ENCODE data around the gene RNU4-1. TPM values are rescaled to one million over a fixed set of nuclear protein-coding genes. Genes with fewer than 3 reads are reported as not detected.

The RNU4-1 gene
- total and polyA plus RNA-seq, 4 donors = 1,718 to 2,225 TPM; not detected in 2

GRCh38 chr12:120331390-120331789 lies 38.4 kb upstream of the RNU4-1 start:
- no peak overlapping the region for H3K27ac ChIP-seq (ENCODE audit: low read depth in 1 of 2, low read length in 2 of 2)
- no peak for ATAC-seq (ENCODE audit: low FRiP score)
- no peaks in the 10 kb centered on the region for H3K36me3 ChIP-seq (ENCODE audit: control insufficient read depth in 1 of 2, insufficient read depth in 2 of 2, low read length in 1 of 2)
- no peaks in the 10 kb centered on the region for H3K27me3 ChIP-seq (ENCODE audit: control insufficient read depth in 1 of 2, insufficient read depth in 2 of 2, low read length in 1 of 2)
- intact Hi-C loops (cut with DNase I) = loop anchor here in 1 of 2 donors (10.0 kb wide), 1 partner anchor 783 kb away; no protein-coding TSS in a partner anchor
- H3K4me1 ChIP-seq (ENCODE audit: control insufficient read depth in 1 of 2, insufficient read depth in 2 of 2, low read length in 2 of 2) = no peaks in the 10 kb centered on the region
- DNase-seq = no peak
- H3K4me3 ChIP-seq (ENCODE audit: low read length in 2 of 2) = no peak overlapping the region
- no peaks in the 10 kb centered on the region for H3K9me3 ChIP-seq (ENCODE audit: control insufficient read depth, low read length)
- 8 to 17% methylated on average over 3 of the region's 3 CpGs for WGBS, 2 donors

- WGBS, 2 donors = 87 to 95% methylated on average over 4 of the region's 4 CpGs
- intact Hi-C loops (cut with DNase I) = loop anchor here (5.0 to 10.0 kb wide), 2 partner anchors 104 to 107 kb away; partner anchors contain the start of gene COX6A1 (in 1 of the 2)
- no peaks in the 10 kb centered on the region for H3K27me3 ChIP-seq (ENCODE audit: control insufficient read depth in 1 of 2, insufficient read depth in 2 of 2, low read length in 1 of 2)
- DNase-seq = no peak
- H3K4me3 ChIP-seq (ENCODE audit: low read length in 2 of 2) = no peak overlapping the region
- no peak overlapping the region for H3K27ac ChIP-seq (ENCODE audit: low read depth in 1 of 2, low read length in 2 of 2)
- H3K9me3 ChIP-seq (ENCODE audit: control insufficient read depth, low read length) = no peaks in the 10 kb centered on the region
- ATAC-seq (ENCODE audit: low FRiP score) = no peak
- no peaks in the 10 kb centered on the region for H3K36me3 ChIP-seq (ENCODE audit: control insufficient read depth in 1 of 2, insufficient read depth in 2 of 2, low read length in 1 of 2)
- no peaks in the 10 kb centered on the region for H3K4me1 ChIP-seq (ENCODE audit: control insufficient read depth in 1 of 2, insufficient read depth in 2 of 2, low read length in 2 of 2)
These were observed 35.2 kb upstream of the RNU4-1 start for GRCh38 chr12:120328228-120328627.

GRCh38 chr12:120327593-120327992 lies 34.6 kb upstream of the RNU4-1 start, which contains the start of gene PLA2G1B:
TSS of gene PLA2G1B (minus strand) at chr12:120327779. CDS start at chr12:120327753, 26 bp downstream.
- H3K4me1 ChIP-seq (ENCODE audit: control insufficient read depth in 1 of 2, insufficient read depth in 2 of 2, low read length in 2 of 2) = no peaks in the 10 kb centered on the region
- ATAC-seq (ENCODE audit: low FRiP score) (no peak), DNase-seq (no peak)
- H3K4me3 ChIP-seq (ENCODE audit: low read length in 2 of 2) = no peak within 1 kb of the TSS
- H3K27me3 ChIP-seq (ENCODE audit: control insufficient read depth in 1 of 2, insufficient read depth in 2 of 2, low read length in 1 of 2) = no peaks in the 10 kb centered on the region
- 70 to 79% methylated on average over 5 of the region's 5 CpGs for WGBS, 2 donors
- intact Hi-C loops (cut with DNase I) = loop anchor here (5.0 to 10.0 kb wide), 2 partner anchors 105 to 107 kb away; partner anchors contain the start of gene COX6A1 (in 1 of the 2)
- no peaks in the 10 kb centered on the region for H3K9me3 ChIP-seq (ENCODE audit: control insufficient read depth, low read length)
- H3K27ac ChIP-seq (ENCODE audit: low read depth in 1 of 2, low read length in 2 of 2) = no peak within 1 kb of the TSS
- no peaks in the 10 kb centered on the region for H3K36me3 ChIP-seq (ENCODE audit: control insufficient read depth in 1 of 2, insufficient read depth in 2 of 2, low read length in 1 of 2)

GRCh38 chr12:120324841-120325417 lies 31.9 kb upstream of the RNU4-1 start:
- Histone ChIP-seq H3K27me3 (ENCODE audit: control insufficient read depth in 1 of 2, insufficient read depth in 2 of 2, low read length in 1 of 2) (no peaks in the 10 kb centered on the region), H3K9me3 (ENCODE audit: control insufficient read depth, low read length) (no peaks in the 10 kb centered on the region), H3K36me3 (ENCODE audit: control insufficient read depth in 1 of 2, insufficient read depth in 2 of 2, low read length in 1 of 2) (no peaks in the 10 kb centered on the region), H3K4me3 (ENCODE audit: low read length in 2 of 2) (no peak overlapping the region), H3K4me1 (ENCODE audit: control insufficient read depth in 1 of 2, insufficient read depth in 2 of 2, low read length in 2 of 2) (no peaks in the 10 kb centered on the region), H3K27ac (ENCODE audit: low read depth in 1 of 2, low read length in 2 of 2) (no peak overlapping the region)
- intact Hi-C loops (cut with DNase I) = loop anchor here (5.0 to 10.0 kb wide), 2 partner anchors 107 to 110 kb away; partner anchors contain the start of gene COX6A1 (in 1 of the 2)
- ATAC-seq (ENCODE audit: low FRiP score) = no peak
- DNase-seq = no peak
- 53 to 60% methylated on average over 9 of the region's 9 CpGs for WGBS, 2 donors

- H3K4me3 ChIP-seq (ENCODE audit: low read length in 2 of 2) = no peak overlapping the region
- H3K27ac ChIP-seq (ENCODE audit: low read depth in 1 of 2, low read length in 2 of 2) = no peak overlapping the region
- DNase-seq (no peak), ATAC-seq (ENCODE audit: low FRiP score) (no peak)
- H3K36me3 ChIP-seq (ENCODE audit: control insufficient read depth in 1 of 2, insufficient read depth in 2 of 2, low read length in 1 of 2) = no peaks in the 10 kb centered on the region
- H3K27me3 ChIP-seq (ENCODE audit: control insufficient read depth in 1 of 2, insufficient read depth in 2 of 2, low read length in 1 of 2) = no peaks in the 10 kb centered on the region
- no peaks in the 10 kb centered on the region for H3K4me1 ChIP-seq (ENCODE audit: control insufficient read depth in 1 of 2, insufficient read depth in 2 of 2, low read length in 2 of 2)
- no peaks in the 10 kb centered on the region for H3K9me3 ChIP-seq (ENCODE audit: control insufficient read depth, low read length)
- intact Hi-C loops (cut with DNase I) = loop anchor here in 1 of 2 donors (10.0 kb wide), 1 partner anchor 111 kb away; the partner anchor contains the start of gene COX6A1
- 89% methylated on average over 2 of the region's 2 CpGs for WGBS, 2 donors
These were observed 30.7 kb upstream of the RNU4-1 start for GRCh38 chr12:120323772-120324171.

- no peaks in the 10 kb centered on the region for H3K4me1 ChIP-seq (ENCODE audit: control insufficient read depth in 1 of 2, insufficient read depth in 2 of 2, low read length in 2 of 2)
- no peak overlapping the region for H3K4me3 ChIP-seq (ENCODE audit: low read length in 2 of 2)
- DNase-seq = peak in 1 of 2 donors; percentile 21
- ATAC-seq (ENCODE audit: low FRiP score) = no peak
- H3K27me3 ChIP-seq (ENCODE audit: control insufficient read depth in 1 of 2, insufficient read depth in 2 of 2, low read length in 1 of 2) = no peaks in the 10 kb centered on the region
- no peak overlapping the region for H3K27ac ChIP-seq (ENCODE audit: low read depth in 1 of 2, low read length in 2 of 2)
- no peaks in the 10 kb centered on the region for H3K36me3 ChIP-seq (ENCODE audit: control insufficient read depth in 1 of 2, insufficient read depth in 2 of 2, low read length in 1 of 2)
- intact Hi-C loops (cut with DNase I) = loop anchor here in 1 of 2 donors (10.0 kb wide), 1 partner anchor 113 kb away; the partner anchor contains the start of gene COX6A1
- H3K9me3 ChIP-seq (ENCODE audit: control insufficient read depth, low read length) = no peaks in the 10 kb centered on the region
- 67 to 68% methylated on average over 13 of the region's 13 CpGs for WGBS, 2 donors
These were observed 28.6 kb upstream of the RNU4-1 start for GRCh38 chr12:120321382-120322202.

GRCh38 chr12:120317224-120318105 lies 24.4 kb upstream of the RNU4-1 start:
- DNase-seq (peak; percentile 99 to 100), ATAC-seq (ENCODE audit: low FRiP score) (peak; percentile 100)
- intact Hi-C loops (cut with DNase I) = loop anchor here in 1 of 2 donors (5.0 kb wide), 1 partner anchor 120 kb away; the partner anchor contains the start of gene COX6A1

GRCh38 chr12:120316798-120317223 lies 23.8 kb upstream of the RNU4-1 start:
- Histone ChIP-seq H3K4me3 (ENCODE audit: low read length in 2 of 2) (peak overlapping the region; percentile 4 to 71), H3K9me3 (ENCODE audit: control insufficient read depth, low read length) (no peaks in the 10 kb centered on the region), H3K27ac (ENCODE audit: low read depth in 1 of 2, low read length in 2 of 2) (no peak overlapping the region), H3K4me1 (ENCODE audit: control insufficient read depth in 1 of 2, insufficient read depth in 2 of 2, low read length in 2 of 2) (no peaks in the 10 kb centered on the region), H3K27me3 (ENCODE audit: control insufficient read depth in 1 of 2, insufficient read depth in 2 of 2, low read length in 1 of 2) (no peaks in the 10 kb centered on the region), H3K36me3 (ENCODE audit: control insufficient read depth in 1 of 2, insufficient read depth in 2 of 2, low read length in 1 of 2) (no peaks in the 10 kb centered on the region)
- ATAC-seq (ENCODE audit: low FRiP score) (peak; percentile 1), DNase-seq (peak in 1 of 2 donors; percentile 32)
- WGBS, 2 donors = 42 to 44% methylated on average over 9 of the region's 9 CpGs
- intact Hi-C loops (cut with DNase I) = loop anchor here in 1 of 2 donors (5.0 kb wide), 1 partner anchor 120 kb away; the partner anchor contains the start of gene COX6A1

More at GRCh38 chr12:120317224-120318105, 24.4 kb upstream of the RNU4-1 start:
- Histone ChIP-seq H3K9me3 (ENCODE audit: control insufficient read depth, low read length) (no peaks in the 10 kb centered on the region), H3K4me3 (ENCODE audit: low read length in 2 of 2) (peak overlapping the region; percentile 4 to 71), H3K36me3 (ENCODE audit: control insufficient read depth in 1 of 2, insufficient read depth in 2 of 2, low read length in 1 of 2) (no peaks in the 10 kb centered on the region), H3K27me3 (ENCODE audit: control insufficient read depth in 1 of 2, insufficient read depth in 2 of 2, low read length in 1 of 2) (no peaks in the 10 kb centered on the region), H3K4me1 (ENCODE audit: control insufficient read depth in 1 of 2, insufficient read depth in 2 of 2, low read length in 2 of 2) (no peaks in the 10 kb centered on the region), H3K27ac (ENCODE audit: low read depth in 1 of 2, low read length in 2 of 2) (peak overlapping the region in 1 of 2 donors; percentile 1)
- 1% methylated on average over 42 of the region's 42 CpGs for WGBS, 2 donors

Data from aorta (tissue), 5 donors.